ENCODE results near the gene DAGLB. TPM values are rescaled to one million over a fixed set of nuclear protein-coding genes. Genes with fewer than 3 reads are reported as not detected.

The DAGLB gene
- total and polyA plus RNA-seq, 2 of the 4 experiments (the other 2 are of a cell fraction): 23.4 to 33.5 TPM

DNA sequence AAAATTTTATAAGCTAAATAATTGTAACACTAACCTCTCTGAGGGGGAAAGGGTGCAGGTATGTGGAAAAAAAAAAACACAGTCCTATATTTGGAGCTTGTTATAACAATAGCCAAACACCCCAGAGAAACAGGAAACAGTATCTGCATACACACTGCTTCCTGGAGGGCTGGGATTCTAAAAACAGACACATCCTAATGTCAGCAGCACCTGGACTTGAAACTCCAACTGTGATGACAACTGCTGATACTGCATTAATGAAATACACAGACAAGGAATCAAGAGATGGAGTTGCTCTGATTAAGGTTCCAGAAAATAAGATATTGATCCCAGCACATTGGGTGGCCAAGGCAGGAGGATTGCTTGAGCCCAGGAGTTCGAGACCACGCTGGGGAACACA is 9.3 kb downstream of the DAGLB start:
- in situ Hi-C loops (cut with MboI; ENCODE audit: low sequenced_read_pairs) (no loop called here), dilution Hi-C loops (cut with HindIII; ENCODE audit: low sequenced_read_pairs, unreplicated experiment) (no loop called here), intact Hi-C loops (cut with micrococcal nuclease) (loop anchor here (5.0 to 10.0 kb wide), 2 partner anchors 284 to 441 kb away; no protein-coding TSS in a partner anchor)
- H2AFZ ChIP-seq (replicated peaks; ENCODE audit: low read length, poor library complexity): no peak overlapping the region
- peaks cover 24% of the 10 kb centered on the region for H3K36me3 ChIP-seq (ENCODE audit: control insufficient read depth, insufficient read depth, low read length)
- H3K4ac ChIP-seq (ENCODE audit: low read depth, low read length): no peak overlapping the region
- ATAC-seq (ENCODE audit: low read depth) (no peak), DNase-seq (no peak)
- no peak overlapping the region for H2AK9ac ChIP-seq (replicated peaks; ENCODE audit: low read depth, low read length, poor library complexity)
- peaks cover 14% of the 10 kb centered on the region for H3K9me1 ChIP-seq (ENCODE audit: insufficient read depth, low read length)
- no peak overlapping the region for H4K8ac ChIP-seq (ENCODE audit: low read depth in 2 of 2, low read length in 2 of 2)
- H3K27ac ChIP-seq (ENCODE audit: insufficient read depth, low read length): no peak overlapping the region
- no peak overlapping the region for H3K23ac ChIP-seq (ENCODE audit: low read depth, low read length)
- H3K4me3 ChIP-seq (ENCODE audit: insufficient read depth, low read depth, low read length): no peak overlapping the region
- BruUV-seq (replicated peaks): no TSS peak
- no peaks in the 10 kb centered on the region for H3K9me3 ChIP-seq (ENCODE audit: control insufficient read depth, insufficient read depth, low read length)
- no peak overlapping the region for H2BK20ac ChIP-seq (ENCODE audit: low read depth, low read length)
- ChIA-PET POLR2A (ENCODE audit: unreplicated experiment) (no interaction called here), CTCF (interaction anchor here (0.5 kb wide), 1 partner anchor 16 kb away, joined by 4 read pairs; no protein-coding TSS in a partner anchor)
- no peak overlapping the region for H3K9ac ChIP-seq (ENCODE audit: low read depth, low read length)
- no peak overlapping the region for H2BK15ac ChIP-seq (ENCODE audit: low read depth, low read length)
- no peak overlapping the region for H3K18ac ChIP-seq (ENCODE audit: low read depth, low read length)
- no peak overlapping the region for H2AK5ac ChIP-seq (ENCODE audit: low read depth, low read length)
- H2BK5ac ChIP-seq (ENCODE audit: low read depth, low read length, poor library complexity, severe bottlenecking): no peak overlapping the region
- no peak overlapping the region for H3K4me2 ChIP-seq (ENCODE audit: low read depth, low read length)
- no peaks in the 10 kb centered on the region for H3K27me3 ChIP-seq (ENCODE audit: control insufficient read depth, insufficient read depth, low read length)
- no peak overlapping the region for H4K91ac ChIP-seq (ENCODE audit: insufficient read depth, low read depth, low read length)
- TF ChIP-seq MAFK (IDR thresholded peaks at IDR 0.05; ENCODE audit: low read depth, low read length): peak; percentile 61
- TF ChIP-seq, protein P1, sequence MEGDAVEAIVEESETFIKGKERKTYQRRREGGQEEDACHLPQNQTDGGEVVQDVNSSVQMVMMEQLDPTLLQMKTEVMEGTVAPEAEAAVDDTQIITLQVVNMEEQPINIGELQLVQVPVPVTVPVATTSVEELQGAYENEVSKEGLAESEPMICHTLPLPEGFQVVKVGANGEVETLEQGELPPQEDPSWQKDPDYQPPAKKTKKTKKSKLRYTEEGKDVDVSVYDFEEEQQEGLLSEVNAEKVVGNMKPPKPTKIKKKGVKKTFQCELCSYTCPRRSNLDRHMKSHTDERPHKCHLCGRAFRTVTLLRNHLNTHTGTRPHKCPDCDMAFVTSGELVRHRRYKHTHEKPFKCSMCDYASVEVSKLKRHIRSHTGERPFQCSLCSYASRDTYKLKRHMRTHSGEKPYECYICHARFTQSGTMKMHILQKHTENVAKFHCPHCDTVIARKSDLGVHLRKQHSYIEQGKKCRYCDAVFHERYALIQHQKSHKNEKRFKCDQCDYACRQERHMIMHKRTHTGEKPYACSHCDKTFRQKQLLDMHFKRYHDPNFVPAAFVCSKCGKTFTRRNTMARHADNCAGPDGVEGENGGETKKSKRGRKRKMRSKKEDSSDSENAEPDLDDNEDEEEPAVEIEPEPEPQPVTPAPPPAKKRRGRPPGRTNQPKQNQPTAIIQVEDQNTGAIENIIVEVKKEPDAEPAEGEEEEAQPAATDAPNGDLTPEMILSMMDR (conservative IDR thresholded peaks at IDR 0.05; ENCODE audit: low read depth, low read length): no peak
- no peak overlapping the region for H3K56ac ChIP-seq (ENCODE audit: extremely low read depth, insufficient read depth, low read length)
- H3K79me1 ChIP-seq (ENCODE audit: low read depth in 1 of 2, low read length in 2 of 2): peaks cover 38 to 73% of the 10 kb centered on the region in 2 experiments
- no peak overlapping the region; the same call in 1 of the 2 replicates for H3K14ac ChIP-seq (replicated peaks; ENCODE audit: low read depth, low read length)
- H3K4me1 ChIP-seq (ENCODE audit: control insufficient read depth, insufficient read depth, low read length): peaks cover 14% of the 10 kb centered on the region
- H4K20me1 ChIP-seq (ENCODE audit: insufficient read depth, low read length): peaks cover 18% of the 10 kb centered on the region; the same call in 1 of the 2 replicates
- H2BK120ac ChIP-seq (ENCODE audit: low read depth, low read length): no peak overlapping the region
- no CpG with 5 or more reads among the region's 2 CpGs for WGBS, 2 experiments (ENCODE audit: extremely low coverage in 2 of 2, insufficient read length in 1 of 2)
- H4K5ac ChIP-seq (ENCODE audit: low read depth, low read length): no peak overlapping the region

All from IMR-90 (cell line).